Measurements from ENCODE around the gene TYMP. TPM values are rescaled to one million over a fixed set of nuclear protein-coding genes. Genes with fewer than 3 reads are reported as not detected.

TYMP gene
- total and polyA plus RNA-seq, 10 of the 15 experiments (the other 5 are each of a cell fraction or from before 2014, with no cell fraction given): 0.42 to 57.8 (median 24.6) TPM

GRCh38 chr22:50483977-50484853, 45.6 kb downstream of the TYMP start:
- Histone ChIP-seq H3K27ac (ENCODE audit: control insufficient read depth, insufficient read depth) (no peak overlapping the region), H4K20me1 (ENCODE audit: control insufficient read depth, insufficient read depth) (no peaks in the 10 kb centered on the region), H3K9me3 (replicated peaks; ENCODE audit: control insufficient read depth, insufficient read depth, low read length) (no peaks in the 10 kb centered on the region), H3K4me3 (no peak overlapping the region), H3K9ac (ENCODE audit: control insufficient read depth, insufficient read depth, low read length) (no peak overlapping the region), H3K4me2 (ENCODE audit: control insufficient read depth, insufficient read depth) (no peak overlapping the region), H3K4me1 (ENCODE audit: control insufficient read depth, insufficient read depth, low read length) (no peaks in the 10 kb centered on the region), H2AFZ (ENCODE audit: control insufficient read depth, low read depth, low read length) (no peak overlapping the region), H3K79me2 (ENCODE audit: control insufficient read depth, insufficient read depth, low read length) (no peaks in the 10 kb centered on the region), H3K36me3 (ENCODE audit: control insufficient read depth in 2 of 2, insufficient read depth in 2 of 2, low read length in 1 of 2) (no peaks in the 10 kb centered on the region), H3K27me3 (replicated peaks in 1 of 2; ENCODE audit: control insufficient read depth in 2 of 2, insufficient read depth in 2 of 2, low read length in 1 of 2) (peaks cover 0 to 3% of the 10 kb centered on the region in 2 experiments; a peak in 2 of 4 replicates)
- no peak for FAIRE-seq
- ChIA-PET RAD21 (ENCODE audit: unreplicated experiment) (interaction anchor here (1.4 to 1.7 kb wide), 2 partner anchors 14 kb away, joined by 5 read pairs; no protein-coding TSS in a partner anchor), CTCF (interaction anchor here (0.6 to 4.1 kb wide), 5 partner anchors 14 to 196 kb away, joined by 3 to 29 read pairs (median 4); partner anchors contain the start of gene SCO2), POLR2A (no interaction called here), SMC1A (ENCODE audit: uncharacterized antibody, unreplicated experiment) (no interaction called here)
- DNase-seq (ENCODE audit: low read depth, low spot score): no peak
- 52% methylated on average over 26 of the region's 31 CpGs for WGBS (ENCODE audit: insufficient coverage, insufficient replicate concordance, low lambda C conversion rate, missing lambda C conversion rate)
- BruUV-seq (replicated peaks): no TSS peak
- TF ChIP-seq BHLHE40 (IDR thresholded peaks at IDR 0.05; ENCODE audit: borderline replicate concordance in 1 of 2, low read depth in 2 of 2, low read length in 1 of 2): peak in 1 of 2 experiments; percentile 78; a peak in 3 of 4 replicates
- TF ChIP-seq YY1 (IDR thresholded peaks at IDR 0.05; ENCODE audit: low read depth, low read length): no peak
- no peak for TF ChIP-seq CREM (IDR thresholded peaks at IDR 0.05; ENCODE audit: low read depth)
- TF ChIP-seq, protein P1, sequence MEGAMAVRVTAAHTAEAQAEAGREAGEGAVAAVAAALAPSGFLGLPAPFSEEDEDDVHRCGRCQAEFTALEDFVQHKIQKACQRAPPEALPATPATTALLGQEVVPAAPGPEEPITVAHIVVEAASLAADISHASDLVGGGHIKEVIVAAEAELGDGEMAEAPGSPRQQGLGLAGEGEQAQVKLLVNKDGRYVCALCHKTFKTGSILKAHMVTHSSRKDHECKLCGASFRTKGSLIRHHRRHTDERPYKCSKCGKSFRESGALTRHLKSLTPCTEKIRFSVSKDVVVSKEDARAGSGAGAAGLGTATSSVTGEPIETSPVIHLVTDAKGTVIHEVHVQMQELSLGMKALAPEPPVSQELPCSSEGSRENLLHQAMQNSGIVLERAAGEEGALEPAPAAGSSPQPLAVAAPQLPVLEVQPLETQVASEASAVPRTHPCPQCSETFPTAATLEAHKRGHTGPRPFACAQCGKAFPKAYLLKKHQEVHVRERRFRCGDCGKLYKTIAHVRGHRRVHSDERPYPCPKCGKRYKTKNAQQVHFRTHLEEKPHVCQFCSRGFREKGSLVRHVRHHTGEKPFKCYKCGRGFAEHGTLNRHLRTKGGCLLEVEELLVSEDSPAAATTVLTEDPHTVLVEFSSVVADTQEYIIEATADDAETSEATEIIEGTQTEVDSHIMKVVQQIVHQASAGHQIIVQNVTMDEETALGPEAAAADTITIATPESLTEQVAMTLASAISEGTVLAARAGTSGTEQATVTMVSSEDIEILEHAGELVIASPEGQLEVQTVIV (IDR thresholded peaks at IDR 0.05; ENCODE audit: borderline replicate concordance, partially characterized antibody): no peak
- no peak for TF ChIP-seq RELB (IDR thresholded peaks at IDR 0.05; ENCODE audit: low read depth)
- ATAC-seq: peak; percentile 39
- intact Hi-C loops (cut with micrococcal nuclease; ENCODE audit: unreplicated experiment) (no loop called here), in situ Hi-C loops (cut with MboI) (no loop called here)
